Measurements from ENCODE around the gene TNFSF10.

TNFSF10 gene

GRCh38 chr3:172515130-172515918 is 7.9 kb downstream of the TNFSF10 start:
- DNase-seq, result no peak

DNA sequence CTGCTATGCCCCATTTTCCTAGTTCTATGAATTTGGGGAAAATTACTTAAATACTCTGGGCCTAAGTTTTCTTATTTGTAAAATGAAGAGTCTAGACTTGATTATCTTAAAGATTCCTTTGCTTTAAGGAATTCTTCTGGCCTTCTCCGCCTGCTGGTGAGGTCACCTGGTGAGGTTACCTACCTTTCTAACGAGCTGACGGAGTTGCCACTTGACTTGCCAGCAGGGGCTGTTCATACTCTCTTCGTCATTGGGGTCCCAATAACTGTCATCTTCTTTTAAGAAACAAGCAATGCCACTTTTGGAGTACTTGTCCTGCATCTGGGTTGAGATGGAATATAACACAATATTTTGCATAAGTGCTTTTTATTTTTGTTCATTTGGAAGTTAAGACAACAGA is 8.6 kb downstream of the TNFSF10 start:
- DNase-seq, result no peak

DNA sequence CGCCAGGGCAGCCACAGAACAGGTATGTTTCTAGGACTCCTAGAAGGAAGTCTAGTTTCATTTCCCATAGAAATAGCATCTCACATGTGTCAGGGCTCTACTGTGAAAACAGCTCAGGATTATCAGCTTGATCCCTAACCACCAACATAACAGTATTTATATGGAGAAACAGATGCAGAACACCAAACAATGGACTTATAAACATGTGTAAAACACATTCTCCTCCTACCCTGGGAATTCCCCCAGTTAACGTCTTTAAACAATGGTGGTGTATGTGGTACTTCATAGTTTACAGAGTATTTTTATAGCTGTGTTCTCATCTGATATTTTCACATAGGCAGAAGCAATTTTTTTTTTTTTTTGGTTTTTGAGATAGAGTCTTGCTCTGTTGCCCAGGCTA is 9.7 kb downstream of the TNFSF10 start:
- no peak for DNase-seq

DNA sequence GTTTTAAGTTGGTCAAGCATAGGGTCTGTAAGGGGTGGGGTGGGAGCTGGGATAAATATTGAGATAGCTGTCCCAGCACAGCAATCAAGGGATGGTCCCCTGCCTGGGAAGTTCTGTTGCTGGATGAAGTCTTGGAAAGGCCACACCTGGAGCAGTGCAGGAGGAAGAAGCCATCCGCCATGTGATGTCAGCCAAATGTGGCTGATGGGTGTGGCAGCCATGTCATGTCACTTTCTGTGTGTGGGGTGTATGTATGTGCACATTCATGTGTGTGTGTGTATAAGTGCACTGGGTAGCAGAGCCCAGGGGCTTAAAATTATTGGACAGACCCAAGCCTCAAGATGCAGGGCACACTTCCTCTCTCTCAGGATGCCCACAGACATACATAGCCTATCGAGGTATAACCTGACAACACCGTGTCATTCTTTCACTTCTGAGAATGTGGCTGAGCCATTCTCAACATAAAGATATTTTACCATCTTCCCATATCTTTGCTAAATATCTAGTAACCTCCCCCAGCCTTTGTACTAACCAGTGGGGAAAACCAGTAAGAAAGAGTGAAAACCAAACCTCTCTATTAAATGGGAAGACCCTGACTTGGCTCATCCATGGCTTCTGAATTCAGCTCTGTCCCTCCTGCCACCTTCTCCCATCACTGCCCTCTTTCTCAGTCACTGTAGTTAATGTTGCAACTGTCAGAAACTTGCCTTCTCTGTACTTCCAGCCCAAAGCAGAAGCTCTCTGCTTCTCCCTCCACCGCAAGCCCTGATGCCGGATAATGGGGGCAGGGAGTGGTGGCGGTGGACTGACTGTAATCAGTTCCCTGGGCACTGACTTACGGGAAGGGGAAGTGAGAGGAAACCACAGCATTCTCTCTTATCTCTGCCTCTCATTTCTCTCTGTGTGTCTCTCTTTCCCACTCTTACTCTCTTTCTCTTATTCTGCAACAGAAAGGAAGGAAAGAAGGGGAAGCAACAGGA is 11.2 kb downstream of the TNFSF10 start:
- DNase-seq, result no peak

- DNase-seq, result no peak
These were observed 17.1 kb downstream of the TNFSF10 start for GRCh38 chr3:172506094-172506493.

DNA sequence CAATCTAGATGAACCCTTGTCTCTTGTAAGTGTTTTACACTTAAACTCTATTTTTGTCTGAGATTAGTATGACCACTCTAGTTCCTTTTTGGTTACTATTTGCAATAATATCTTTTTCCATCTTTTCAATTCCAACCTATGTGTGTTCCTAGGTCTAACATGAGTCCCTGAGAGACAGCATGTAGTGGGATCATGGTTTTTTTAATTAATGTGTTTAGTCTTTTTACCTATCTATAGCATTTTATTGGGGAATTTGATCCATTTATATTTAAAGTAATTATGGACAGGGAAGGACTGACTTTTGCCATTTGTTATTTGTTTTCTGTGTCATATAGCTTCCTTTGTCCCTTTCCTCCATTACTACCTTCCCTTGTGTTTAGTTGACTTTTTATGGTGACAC is 21.7 kb downstream of the TNFSF10 start:
- no peak for DNase-seq

- peak; percentile 35 for DNase-seq
These were observed 33.0 kb downstream of the TNFSF10 start for GRCh38 chr3:172490198-172490669.

GRCh38 chr3:172478116-172478515 is 45.1 kb downstream of the TNFSF10 start:
- no peak for DNase-seq

DNA sequence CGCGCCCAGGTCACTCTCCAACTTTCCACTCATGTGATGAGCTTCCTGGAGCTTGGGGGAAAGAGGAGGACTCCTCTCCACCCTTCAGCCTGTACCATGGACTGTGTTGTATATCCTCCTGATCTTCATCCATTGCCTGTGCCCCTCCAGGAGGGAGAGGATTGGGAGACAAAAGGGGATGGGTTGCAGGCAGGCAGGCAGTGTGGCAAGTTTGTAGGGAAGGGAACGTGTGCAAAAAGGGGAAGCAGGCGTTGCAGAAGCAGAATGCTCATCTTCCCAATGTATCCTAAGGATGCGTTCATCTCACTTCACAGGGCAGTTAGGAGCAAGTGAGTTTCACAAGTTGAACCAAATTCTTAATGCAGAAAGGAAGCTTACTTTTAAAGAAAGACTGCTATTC is 46.9 kb downstream of the TNFSF10 start:
- no peak for DNase-seq

DNA sequence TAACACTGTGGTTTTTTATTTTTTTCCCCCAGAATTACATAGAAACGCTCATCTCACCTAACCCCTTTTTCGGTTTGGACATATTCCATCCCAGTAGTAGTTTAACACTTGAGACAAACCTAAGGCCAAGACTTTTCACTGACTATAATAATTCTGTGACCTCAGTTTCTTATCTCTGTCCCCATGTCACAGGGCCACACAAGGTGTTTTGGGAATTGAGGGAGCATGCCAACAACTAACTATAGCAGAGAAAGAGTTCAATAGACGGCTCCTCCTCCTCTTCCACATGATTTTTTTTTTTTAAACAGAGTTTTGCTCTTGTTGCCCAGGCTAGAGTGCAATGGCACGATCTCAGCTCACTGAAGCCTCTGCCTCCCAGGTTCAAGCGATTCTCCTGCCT is 47.5 kb downstream of the TNFSF10 start:
- DNase-seq, result no peak

GRCh38 chr3:172471903-172472302 is 51.3 kb downstream of the TNFSF10 start:
- DNase-seq, result no peak

GRCh38 chr3:172470588-172470987 is 52.6 kb downstream of the TNFSF10 start:
- no peak for DNase-seq

GRCh38 chr3:172467170-172467824 is 55.9 kb downstream of the TNFSF10 start:
- DNase-seq, result no peak

- DNase-seq, result no peak
These were observed 56.6 kb downstream of the TNFSF10 start for GRCh38 chr3:172466553-172467130.

DNA sequence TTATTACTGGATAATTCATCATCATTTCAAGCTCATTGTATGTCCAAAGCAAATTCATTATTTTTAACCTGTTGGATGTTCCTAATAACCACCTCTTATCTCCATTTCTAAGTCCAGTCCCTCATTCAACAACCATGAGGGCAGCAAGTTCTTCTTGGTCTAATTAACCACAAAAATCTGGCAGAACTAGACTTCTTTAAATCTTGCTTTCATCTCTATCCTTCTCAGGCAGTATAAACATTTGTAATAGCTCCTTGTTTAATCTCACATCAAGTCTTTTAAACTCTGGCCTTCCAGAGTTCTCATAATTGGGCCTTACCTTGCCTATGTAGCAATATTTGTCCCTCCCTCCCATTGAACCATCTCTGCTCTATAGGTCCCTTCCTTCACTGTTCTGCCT is 57.9 kb downstream of the TNFSF10 start:
- no peak for DNase-seq

DNA sequence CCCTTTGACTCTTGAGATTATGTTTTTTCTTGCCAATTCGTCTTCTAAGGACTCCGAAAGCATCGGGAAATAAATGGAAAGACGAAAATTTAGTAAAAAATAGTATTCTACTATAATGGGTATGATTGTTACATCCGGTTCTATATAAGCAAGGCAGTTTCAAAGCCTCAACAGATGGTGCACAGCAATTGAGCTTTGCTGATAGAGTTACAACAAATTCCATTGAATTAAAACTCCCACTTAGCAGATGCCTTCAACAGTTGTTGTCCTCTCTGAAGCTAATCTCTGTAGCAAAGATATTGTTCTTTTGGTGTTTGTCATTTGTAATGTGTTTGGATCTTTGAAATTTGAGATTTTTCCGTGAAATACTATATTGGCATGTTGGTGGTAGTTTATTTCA is 58.9 kb downstream of the TNFSF10 start:
- DNase-seq, result peak; percentile 87

DNA sequence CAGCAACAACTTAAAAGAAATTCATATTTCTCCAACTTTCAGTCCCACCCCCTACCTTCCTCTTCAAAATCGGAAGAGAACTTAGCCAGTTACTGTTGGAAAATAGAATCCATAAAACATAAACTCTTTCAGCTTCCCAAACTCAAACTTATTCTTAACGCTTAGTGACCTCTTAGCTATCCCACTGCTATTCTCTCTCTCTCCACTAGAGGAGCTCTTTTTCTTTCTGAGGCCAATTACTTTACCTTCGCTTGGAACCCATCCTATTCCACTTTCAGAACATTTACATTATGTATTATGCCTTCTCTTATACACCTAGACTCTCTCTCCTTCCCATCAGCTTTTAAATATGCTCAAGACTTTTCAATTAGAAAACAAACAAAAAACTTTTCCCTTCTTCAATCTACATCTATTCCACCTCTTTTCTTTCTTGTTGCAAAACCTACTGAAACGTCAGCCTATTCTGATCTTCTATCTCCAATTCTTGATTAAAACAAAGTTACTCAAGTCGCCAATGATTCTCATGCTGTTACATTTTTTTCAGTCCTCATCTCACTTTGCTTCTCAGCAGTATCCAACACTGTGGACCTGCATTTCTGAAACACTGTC is 61.6 kb downstream of the TNFSF10 start:
- DNase-seq, result peak; percentile 59

DNA sequence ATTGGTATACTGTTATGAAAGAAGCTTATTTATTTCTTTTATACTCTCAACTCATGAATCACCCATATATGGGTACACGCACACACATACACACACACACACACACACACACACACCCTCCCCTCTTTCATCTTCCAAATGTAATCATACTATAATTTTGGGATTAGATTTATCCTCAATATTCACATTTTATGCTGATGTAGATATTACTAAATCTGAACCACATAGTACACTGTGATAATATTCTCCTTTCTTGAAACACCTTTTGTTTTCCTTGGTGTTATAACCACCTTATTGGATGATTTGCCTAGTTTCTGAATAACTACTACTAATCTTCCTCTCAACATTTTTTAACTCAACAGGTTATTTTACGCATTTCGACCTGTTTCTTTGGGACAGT is 66.8 kb downstream of the TNFSF10 start:
- no peak for DNase-seq
